Gastrocnemius medialis (tissue), 4 donors: Measurements from ENCODE around the gene ATP10A. TPM values are rescaled to one million over a fixed set of nuclear protein-coding genes. Genes with fewer than 3 reads are reported as not detected.

Experiments used
- ATAC-seq, 2 donors: fragments of 150-250 bp; one replicate each; pipeline ENCODE4 v1.9.1; 2016
- DNase-seq, 2 donors: peaks; one replicate each; pipeline ENCODE4 v3.0.0-alpha.2; 2019
- H3K27ac ChIP-seq, 4 donors: fragments of 200-600 bp; sonication (generic); 1 replicate in 1 of 4; 2 replicates in 3 of 4; pipeline ENCODE4 v1.5.1; 2016 to 2018; ENCODE audit warnings: mild to moderate bottlenecking in 2 of 4, moderate library complexity in 1 of 4
- H3K27me3 ChIP-seq, 3 donors: fragments of 200-600 bp; sonication (generic) in 2 of 3; 1 replicate in 1 of 3; 2 replicates in 2 of 3; pipeline versions ENCODE4 v1.5.1 to v1.6.0; 2016 to 2019; ENCODE audit warnings: mild to moderate bottlenecking in 1 of 3, moderate library complexity in 1 of 3
- H3K36me3 ChIP-seq, 2 donors: fragments of 200-600 bp; sonication (generic) in 1 of 2; one replicate each; pipeline ENCODE4 v1.5.1; 2017 to 2018
- H3K4me1 ChIP-seq, 2 donors: fragments of 200-600 bp; sonication (generic) in 1 of 2; one replicate each; pipeline ENCODE4 v1.5.1; 2016 to 2017; ENCODE audit warnings: mild to moderate bottlenecking in 2 of 2
- H3K4me3 ChIP-seq, 4 donors: fragments of 200-600 bp; sonication (generic) in 3 of 4; 1 replicate in 1 of 4; 2 replicates in 3 of 4; pipeline ENCODE4 v1.5.1; 2016 to 2019; ENCODE audit warnings: mild to moderate bottlenecking in 2 of 4
- H3K9me3 ChIP-seq, 3 donors: fragments of 200-600 bp; sonication (generic) in 2 of 3; 1 replicate in 1 of 3; 2 replicates in 2 of 3; pipeline ENCODE4 v1.5.1; 2016 to 2019
- POLR2A ChIP-seq, 2 donors: fragments of 450-650 bp; IDR thresholded peaks; one replicate each; pipeline ENCODE4 v1.6.1; 2017; ENCODE audit warnings: antibody characterized with exemption in 2 of 2, mild to moderate bottlenecking in 2 of 2, moderate library complexity in 2 of 2
- in situ Hi-C, 4 donors: fragments of 200-750 bp; cut with MboI; loops; one replicate each; pipeline versions ENCODE4 v1.15.0 to v1.8.0; 2017; ENCODE audit warnings: low sequenced_read_pairs in 4 of 4
- intact Hi-C: fragments of 100-400 bp; cut with DNase I; formaldehyde crosslinking; loops from one replicate; pipeline ENCODE4 v1.15.1; 2023; ENCODE audit warnings: low total_unique reads
- total RNA-seq, 4 donors: library from RNA; depleted of rRNA; stranded (reverse); fragments of >200 nt; gene quantifications; one replicate each; pipeline versions ENCODE4 v1.1.0 to v1.2.3, GENCODE V29; 2016
- TF ChIP-seq, protein P1 (sequence below), 5 experiments: fragments of 450-650 bp in 3 of 5; fragments of 200-600 bp in 2 of 5; sonication (generic) in 2 of 5; IDR thresholded peaks in 4 of 5; conservative IDR thresholded peaks in 1 of 5; 1 replicate in 4 of 5; 2 replicates in 1 of 5; pipeline ENCODE4 v1.5.1; 2016 to 2019; ENCODE audit warnings: antibody characterized with exemption in 5 of 5, mild to moderate bottlenecking in 3 of 5, moderate library complexity in 3 of 5

ATP10A gene
- total RNA-seq, 4 donors from 2014 or later: 0.36 to 0.56 (median 0.47) TPM

DNA sequence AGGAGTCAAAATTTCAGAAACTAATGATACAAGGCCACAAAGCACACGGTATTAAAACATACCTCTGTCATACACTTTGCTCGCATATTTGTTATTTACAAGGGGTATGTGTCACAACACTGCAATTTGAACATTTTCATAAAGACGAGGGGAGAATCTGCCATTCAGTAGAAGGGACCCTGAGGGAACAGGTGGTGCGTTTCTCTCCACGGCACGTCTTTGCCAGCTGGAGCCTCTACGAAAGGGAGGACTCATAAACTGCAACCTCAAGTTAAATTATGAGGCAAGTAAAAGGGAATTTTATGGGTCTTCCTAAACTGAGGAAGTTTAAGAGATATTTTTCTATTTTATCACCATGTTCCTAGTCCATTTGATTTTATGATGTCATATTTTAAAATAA, 19.1 kb downstream of the ATP10A start:
- no peak overlapping the region for H3K4me3 ChIP-seq
- intact Hi-C loops: no loop called here
- in situ Hi-C loops: loop anchor here in 1 of 4 donors (25.0 kb wide), 1 partner anchor 93 kb away; no protein-coding TSS in a partner anchor
- no peaks in the 10 kb centered on the region for H3K27me3 ChIP-seq
- no peaks in the 10 kb centered on the region for H3K36me3 ChIP-seq
- no peak for TF ChIP-seq POLR2A (IDR thresholded peaks at IDR 0.05)
- TF ChIP-seq, protein P1, sequence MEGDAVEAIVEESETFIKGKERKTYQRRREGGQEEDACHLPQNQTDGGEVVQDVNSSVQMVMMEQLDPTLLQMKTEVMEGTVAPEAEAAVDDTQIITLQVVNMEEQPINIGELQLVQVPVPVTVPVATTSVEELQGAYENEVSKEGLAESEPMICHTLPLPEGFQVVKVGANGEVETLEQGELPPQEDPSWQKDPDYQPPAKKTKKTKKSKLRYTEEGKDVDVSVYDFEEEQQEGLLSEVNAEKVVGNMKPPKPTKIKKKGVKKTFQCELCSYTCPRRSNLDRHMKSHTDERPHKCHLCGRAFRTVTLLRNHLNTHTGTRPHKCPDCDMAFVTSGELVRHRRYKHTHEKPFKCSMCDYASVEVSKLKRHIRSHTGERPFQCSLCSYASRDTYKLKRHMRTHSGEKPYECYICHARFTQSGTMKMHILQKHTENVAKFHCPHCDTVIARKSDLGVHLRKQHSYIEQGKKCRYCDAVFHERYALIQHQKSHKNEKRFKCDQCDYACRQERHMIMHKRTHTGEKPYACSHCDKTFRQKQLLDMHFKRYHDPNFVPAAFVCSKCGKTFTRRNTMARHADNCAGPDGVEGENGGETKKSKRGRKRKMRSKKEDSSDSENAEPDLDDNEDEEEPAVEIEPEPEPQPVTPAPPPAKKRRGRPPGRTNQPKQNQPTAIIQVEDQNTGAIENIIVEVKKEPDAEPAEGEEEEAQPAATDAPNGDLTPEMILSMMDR (IDR thresholded peaks at IDR 0.05 in 4 of 5, conservative IDR thresholded peaks at IDR 0.05 in 1 of 5): no peak
- no peaks in the 10 kb centered on the region for H3K9me3 ChIP-seq
- no peak for ATAC-seq
- DNase-seq: no peak
- peaks cover 0 to 9% of the 10 kb centered on the region in 2 donors for H3K4me1 ChIP-seq
- H3K27ac ChIP-seq: no peak overlapping the region

DNA sequence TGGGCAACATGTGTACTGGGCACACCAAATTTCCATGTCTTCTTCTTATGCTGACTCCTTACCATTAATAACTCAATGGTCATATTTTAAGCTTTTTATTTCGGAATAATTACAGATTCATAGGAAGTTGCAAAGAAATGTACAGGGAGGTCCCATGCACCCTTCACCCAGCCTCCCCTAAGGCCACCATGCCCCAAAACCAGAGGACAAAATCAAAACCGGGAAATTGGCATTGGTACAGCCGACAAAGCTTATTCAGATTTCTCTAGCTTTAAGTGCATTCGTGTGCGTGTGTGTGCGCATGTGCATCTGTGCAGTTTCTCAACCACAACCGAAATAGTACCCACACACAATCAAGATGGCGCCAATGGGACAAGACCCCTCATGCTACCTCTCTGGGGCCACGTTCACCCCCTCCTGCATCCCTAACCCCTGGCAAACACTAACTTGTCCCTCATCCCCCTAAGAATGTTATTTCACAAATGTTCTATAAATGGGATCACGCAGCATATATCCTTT, 23.4 kb downstream of the ATP10A start:
- in situ Hi-C loops: loop anchor here in 1 of 4 donors (25.0 kb wide), 1 partner anchor 98 kb away; no protein-coding TSS in a partner anchor

DNA sequence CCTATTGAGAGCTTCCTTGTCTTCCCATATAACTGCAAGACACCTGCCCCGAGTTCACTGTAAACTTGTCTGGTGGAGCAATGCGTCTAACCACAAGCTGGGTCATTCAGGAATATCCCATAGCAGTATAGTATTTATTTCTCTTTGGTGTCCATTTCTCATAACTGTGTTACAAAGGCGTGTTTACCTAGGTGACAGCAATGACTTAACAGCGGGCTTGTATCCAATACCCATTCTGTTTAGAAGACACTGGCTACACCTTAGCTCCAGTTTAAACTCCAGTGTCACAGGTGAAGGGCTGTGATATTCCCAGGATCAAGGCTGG, 24.3 kb downstream of the ATP10A start:
- peaks cover 0 to 14% of the 10 kb centered on the region in 2 donors for H3K4me1 ChIP-seq
- no peaks in the 10 kb centered on the region for H3K27me3 ChIP-seq
- in situ Hi-C loops (loop anchor here in 1 of 4 donors (25.0 kb wide), 1 partner anchor 98 kb away; no protein-coding TSS in a partner anchor), intact Hi-C loops (no loop called here)
- no peak for ATAC-seq
- TF ChIP-seq POLR2A (IDR thresholded peaks at IDR 0.05): no peak
- TF ChIP-seq, protein P1 (IDR thresholded peaks at IDR 0.05 in 4 of 5, conservative IDR thresholded peaks at IDR 0.05 in 1 of 5): no peak
- H3K4me3 ChIP-seq: no peak overlapping the region
- no peaks in the 10 kb centered on the region for H3K36me3 ChIP-seq
- no peak for DNase-seq
- no peak overlapping the region for H3K27ac ChIP-seq
- H3K9me3 ChIP-seq: no peaks in the 10 kb centered on the region

More for the DNA sequence above, 23.4 kb downstream of the ATP10A start:
- no peak overlapping the region for H3K27ac ChIP-seq
- DNase-seq (no peak), ATAC-seq (no peak)
- peaks cover 0 to 14% of the 10 kb centered on the region in 2 donors for H3K4me1 ChIP-seq
- intact Hi-C loops: no loop called here
- TF ChIP-seq POLR2A (IDR thresholded peaks at IDR 0.05): no peak
- TF ChIP-seq, protein P1 (IDR thresholded peaks at IDR 0.05 in 4 of 5, conservative IDR thresholded peaks at IDR 0.05 in 1 of 5): no peak
- H3K27me3 ChIP-seq: no peaks in the 10 kb centered on the region
- no peak overlapping the region for H3K4me3 ChIP-seq
- H3K9me3 ChIP-seq: no peaks in the 10 kb centered on the region
- no peaks in the 10 kb centered on the region for H3K36me3 ChIP-seq

DNA sequence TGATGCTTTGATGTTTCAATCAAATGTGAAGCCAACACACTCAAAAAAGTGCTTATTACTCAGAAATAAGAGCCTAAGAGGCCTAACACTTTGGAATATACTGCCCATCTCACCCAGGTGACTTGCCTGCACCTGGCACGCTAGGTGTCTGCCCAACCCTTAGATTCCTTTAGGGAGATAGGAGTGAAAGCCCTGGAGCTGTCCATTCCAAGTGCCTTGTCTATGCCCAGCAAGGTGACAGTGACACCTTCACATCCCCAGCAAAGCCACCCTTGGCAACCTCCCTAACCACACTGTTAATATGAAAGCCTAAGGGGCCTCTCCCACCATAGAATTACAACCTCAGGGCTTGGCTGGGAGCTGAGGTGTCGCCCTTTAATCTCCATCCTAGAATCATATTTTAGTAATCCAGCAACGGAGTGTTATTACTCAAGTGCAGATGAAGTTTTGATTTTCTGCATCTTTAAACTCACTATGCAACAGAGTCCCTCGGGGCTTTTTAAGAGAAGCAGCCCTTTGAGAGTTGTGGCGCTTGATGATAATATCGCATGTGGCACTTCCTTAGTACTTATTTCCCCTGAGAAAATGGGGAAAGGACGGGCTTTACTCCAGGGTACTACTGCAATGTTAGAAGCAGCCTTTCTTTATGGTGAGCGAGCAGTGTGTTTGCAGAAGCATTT, 24.8 kb downstream of the ATP10A start:
- ATAC-seq (no peak), DNase-seq (no peak)
- no peak overlapping the region for H3K4me3 ChIP-seq
- no peaks in the 10 kb centered on the region for H3K9me3 ChIP-seq
- no peak overlapping the region for H3K27ac ChIP-seq
- H3K27me3 ChIP-seq: no peaks in the 10 kb centered on the region
- H3K4me1 ChIP-seq: peaks cover 0 to 14% of the 10 kb centered on the region in 2 donors
- TF ChIP-seq POLR2A (IDR thresholded peaks at IDR 0.05): no peak
- TF ChIP-seq, protein P1 (IDR thresholded peaks at IDR 0.05 in 4 of 5, conservative IDR thresholded peaks at IDR 0.05 in 1 of 5): no peak
- no peaks in the 10 kb centered on the region for H3K36me3 ChIP-seq
- intact Hi-C loops: no loop called here
- in situ Hi-C loops: loop anchor here in 1 of 4 donors (25.0 kb wide), 1 partner anchor 99 kb away; no protein-coding TSS in a partner anchor
